ENCODE results near the gene CIRBP. TPM values are rescaled to one million over a fixed set of nuclear protein-coding genes. Genes with fewer than 3 reads are reported as not detected.

Gene CIRBP
- total RNA-seq, 1 experiment from 2014 or later, result 136 TPM

DNA sequence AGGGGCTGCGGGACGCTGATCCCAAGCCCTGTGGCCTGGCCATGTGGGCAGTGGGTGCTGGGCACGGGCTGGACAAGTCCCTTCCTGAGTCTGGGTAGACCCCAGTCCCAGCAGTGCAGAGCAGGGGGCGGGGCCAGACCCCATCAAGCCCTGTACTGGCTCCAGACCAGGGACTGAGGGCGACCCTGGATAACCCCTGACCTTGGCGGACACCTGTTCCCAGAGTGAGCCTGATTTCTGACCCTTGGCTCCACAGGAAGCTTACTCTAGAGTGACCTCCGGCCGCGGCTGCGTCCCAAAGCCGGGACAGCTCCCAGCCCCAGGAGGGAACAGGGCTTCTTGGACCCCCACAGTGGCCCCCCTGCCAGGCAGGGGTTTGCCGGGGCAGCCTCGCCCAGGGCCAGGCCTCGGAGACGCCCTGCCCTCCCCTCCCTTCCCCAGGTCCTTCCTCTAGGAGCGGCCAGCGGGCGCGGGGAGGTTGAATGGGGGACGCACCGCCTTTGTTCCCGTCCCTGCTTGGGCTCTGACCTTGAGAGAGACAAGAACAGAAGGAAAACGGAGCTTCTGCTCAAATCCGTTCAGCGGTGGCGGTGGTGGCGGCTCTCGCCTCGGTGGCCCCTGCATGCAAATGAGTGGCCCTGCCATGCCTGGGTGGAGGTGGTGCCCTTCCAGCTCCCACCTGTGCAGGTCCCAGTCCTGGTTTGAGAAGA lies 14.2 kb downstream of the CIRBP start:
- no peak for DNase-seq
- ATAC-seq, result no peak
- H4K20me1 ChIP-seq (ENCODE audit: low read length), result no peaks in the 10 kb centered on the region

DNA sequence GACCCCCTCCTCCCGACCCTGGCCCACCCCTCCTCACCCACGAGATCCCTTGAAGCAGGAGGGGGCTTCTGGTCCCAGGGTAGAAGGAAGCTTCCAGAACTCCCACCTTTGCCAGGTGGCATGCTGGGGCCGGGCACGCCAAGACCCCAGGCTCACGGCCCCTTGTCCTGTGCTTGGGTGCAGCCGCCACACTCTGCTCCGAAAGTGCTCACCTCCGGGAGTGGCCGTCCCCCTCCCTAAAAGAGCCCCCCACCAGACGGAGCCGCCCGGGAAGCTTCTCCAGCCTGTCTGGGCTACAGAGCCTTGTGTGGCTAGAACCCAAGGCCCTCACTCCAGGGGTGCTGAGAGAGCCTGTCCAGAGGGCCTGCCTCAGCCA lies 14.8 kb downstream of the CIRBP start:
- no peak for TF ChIP-seq EZH2phosphoT487 (IDR thresholded peaks at IDR 0.05; ENCODE audit: borderline replicate concordance, low read length)
- TF ChIP-seq EZH2 (IDR thresholded peaks at IDR 0.05; ENCODE audit: low read length, unreplicated experiment), result no peak
- TF ChIP-seq, protein P1, sequence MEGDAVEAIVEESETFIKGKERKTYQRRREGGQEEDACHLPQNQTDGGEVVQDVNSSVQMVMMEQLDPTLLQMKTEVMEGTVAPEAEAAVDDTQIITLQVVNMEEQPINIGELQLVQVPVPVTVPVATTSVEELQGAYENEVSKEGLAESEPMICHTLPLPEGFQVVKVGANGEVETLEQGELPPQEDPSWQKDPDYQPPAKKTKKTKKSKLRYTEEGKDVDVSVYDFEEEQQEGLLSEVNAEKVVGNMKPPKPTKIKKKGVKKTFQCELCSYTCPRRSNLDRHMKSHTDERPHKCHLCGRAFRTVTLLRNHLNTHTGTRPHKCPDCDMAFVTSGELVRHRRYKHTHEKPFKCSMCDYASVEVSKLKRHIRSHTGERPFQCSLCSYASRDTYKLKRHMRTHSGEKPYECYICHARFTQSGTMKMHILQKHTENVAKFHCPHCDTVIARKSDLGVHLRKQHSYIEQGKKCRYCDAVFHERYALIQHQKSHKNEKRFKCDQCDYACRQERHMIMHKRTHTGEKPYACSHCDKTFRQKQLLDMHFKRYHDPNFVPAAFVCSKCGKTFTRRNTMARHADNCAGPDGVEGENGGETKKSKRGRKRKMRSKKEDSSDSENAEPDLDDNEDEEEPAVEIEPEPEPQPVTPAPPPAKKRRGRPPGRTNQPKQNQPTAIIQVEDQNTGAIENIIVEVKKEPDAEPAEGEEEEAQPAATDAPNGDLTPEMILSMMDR (conservative IDR thresholded peaks at IDR 0.05; ENCODE audit: low read depth, low read length), result no peak
- H3K4me3 ChIP-seq (ENCODE audit: low read length), result no peak overlapping the region
- CTCF ChIA-PET, result no interaction called here
- no peak overlapping the region for H3K4me2 ChIP-seq (ENCODE audit: low read length)
- H4K20me1 ChIP-seq (ENCODE audit: low read length), result no peaks in the 10 kb centered on the region
- intact Hi-C loops (cut with micrococcal nuclease), result no loop called here
- POLR2A ChIA-PET (ENCODE audit: unreplicated experiment), result no interaction called here
- no peaks in the 10 kb centered on the region for H3K9me2 ChIP-seq (replicated peaks; ENCODE audit: low read length)
- BruUV-seq (replicated peaks), result no TSS peak
- H3K9ac ChIP-seq (ENCODE audit: low read length), result no peak overlapping the region
- DNase-seq (no peak), ATAC-seq (no peak)
- H3K27me3 ChIP-seq (ENCODE audit: low read length), result peaks cover 25% of the 10 kb centered on the region
- H3K27ac ChIP-seq (ENCODE audit: low read length), result no peak overlapping the region
- H3K4me1 ChIP-seq (ENCODE audit: insufficient read depth, low read length), result no peaks in the 10 kb centered on the region
- no peaks in the 10 kb centered on the region for H3K79me2 ChIP-seq (ENCODE audit: low read length)
- no peaks in the 10 kb centered on the region for H3K9me3 ChIP-seq (ENCODE audit: low read length)
- no peaks in the 10 kb centered on the region for H3F3A ChIP-seq (ENCODE audit: low read length, unreplicated experiment)
- no peak overlapping the region for H2AFZ ChIP-seq (ENCODE audit: low read length)
- no peaks in the 10 kb centered on the region for H3K36me3 ChIP-seq (ENCODE audit: low read depth, low read length)

More for the DNA sequence above, 14.2 kb downstream of the CIRBP start:
- Histone ChIP-seq H3K27ac (ENCODE audit: low read length) (no peak overlapping the region), H3K4me3 (ENCODE audit: low read length) (no peak overlapping the region), H3K4me1 (ENCODE audit: insufficient read depth, low read length) (no peaks in the 10 kb centered on the region), H3K27me3 (ENCODE audit: low read length) (peaks cover 24% of the 10 kb centered on the region), H3K9me2 (replicated peaks; ENCODE audit: low read length) (no peaks in the 10 kb centered on the region), H3K9me3 (ENCODE audit: low read length) (no peaks in the 10 kb centered on the region), H3K4me2 (ENCODE audit: low read length) (no peak overlapping the region), H2AFZ (ENCODE audit: low read length) (no peak overlapping the region), H3K9ac (ENCODE audit: low read length) (no peak overlapping the region), H3K79me2 (ENCODE audit: low read length) (no peaks in the 10 kb centered on the region), H3F3A (ENCODE audit: low read length, unreplicated experiment) (no peaks in the 10 kb centered on the region), H3K36me3 (ENCODE audit: low read depth, low read length) (no peaks in the 10 kb centered on the region)
- ChIA-PET POLR2A (ENCODE audit: unreplicated experiment) (no interaction called here), CTCF (no interaction called here)
- TF ChIP-seq EZH2phosphoT487 (IDR thresholded peaks at IDR 0.05; ENCODE audit: borderline replicate concordance, low read length) (no peak), EZH2 (IDR thresholded peaks at IDR 0.05; ENCODE audit: low read length, unreplicated experiment) (no peak)
- TF ChIP-seq, protein P1 (conservative IDR thresholded peaks at IDR 0.05; ENCODE audit: low read depth, low read length), result no peak
- no TSS peak for BruUV-seq (replicated peaks)
- intact Hi-C loops (cut with micrococcal nuclease), result no loop called here

DNA sequence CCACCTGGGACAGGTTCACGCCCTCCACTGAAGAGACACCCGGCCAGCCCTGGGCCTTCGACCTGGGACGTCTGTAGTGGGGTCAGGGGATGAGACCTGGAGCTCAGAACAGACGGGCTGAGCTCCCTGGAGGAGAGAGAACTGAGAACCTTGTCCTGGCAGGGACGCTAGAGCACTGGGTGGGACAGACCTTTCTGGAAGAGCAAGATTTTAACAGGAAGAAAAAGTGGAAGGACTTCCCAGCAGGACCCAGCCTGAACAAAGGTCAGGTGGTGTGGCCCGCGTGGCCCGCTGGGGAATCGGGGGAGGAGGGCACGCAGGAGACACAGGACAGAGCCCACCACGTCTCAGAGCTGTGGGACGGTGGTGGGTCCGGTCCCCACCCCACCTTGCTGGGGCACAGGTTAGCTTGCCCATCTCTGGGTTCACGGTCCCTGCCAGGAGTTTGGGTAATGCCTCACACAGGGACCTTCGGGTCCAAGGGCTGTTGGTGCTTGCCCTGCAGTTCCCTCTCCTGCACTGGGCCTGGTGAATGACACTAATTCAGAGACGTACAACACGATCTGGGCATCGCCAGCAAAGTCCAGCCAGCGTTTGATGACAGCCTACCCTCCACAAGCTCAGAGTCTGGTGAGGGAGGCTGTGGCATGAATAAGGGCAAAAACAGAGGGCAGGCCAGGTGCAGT lies 15.3 kb downstream of the CIRBP start:
- no peak for TF ChIP-seq EZH2 (IDR thresholded peaks at IDR 0.05; ENCODE audit: low read length, unreplicated experiment)
- TF ChIP-seq, protein P1 (conservative IDR thresholded peaks at IDR 0.05; ENCODE audit: low read depth, low read length), result no peak
- no peak for TF ChIP-seq EZH2phosphoT487 (IDR thresholded peaks at IDR 0.05; ENCODE audit: borderline replicate concordance, low read length)
- no peaks in the 10 kb centered on the region for H3K4me1 ChIP-seq (ENCODE audit: insufficient read depth, low read length)
- H4K20me1 ChIP-seq (ENCODE audit: low read length), result no peaks in the 10 kb centered on the region
- H3K27me3 ChIP-seq (ENCODE audit: low read length), result peaks cover 31% of the 10 kb centered on the region
- no peak for ATAC-seq
- no peak overlapping the region for H3K4me3 ChIP-seq (ENCODE audit: low read length)
- no peaks in the 10 kb centered on the region for H3K9me3 ChIP-seq (ENCODE audit: low read length)
- no peaks in the 10 kb centered on the region for H3F3A ChIP-seq (ENCODE audit: low read length, unreplicated experiment)
- no peak for DNase-seq
- H3K27ac ChIP-seq (ENCODE audit: low read length), result no peak overlapping the region
- CTCF ChIA-PET, result no interaction called here
- H3K79me2 ChIP-seq (ENCODE audit: low read length), result no peaks in the 10 kb centered on the region
- intact Hi-C loops (cut with micrococcal nuclease), result no loop called here
- H3K4me2 ChIP-seq (ENCODE audit: low read length), result no peak overlapping the region
- H3K9ac ChIP-seq (ENCODE audit: low read length), result no peak overlapping the region
- H2AFZ ChIP-seq (ENCODE audit: low read length), result no peak overlapping the region
- H3K9me2 ChIP-seq (replicated peaks; ENCODE audit: low read length), result no peaks in the 10 kb centered on the region
- H3K36me3 ChIP-seq (ENCODE audit: low read depth, low read length), result no peaks in the 10 kb centered on the region
- BruUV-seq (replicated peaks), result no TSS peak
- POLR2A ChIA-PET (ENCODE audit: unreplicated experiment), result no interaction called here
